Epithelial cell of alveolus of lung (primary cell): Measurements from ENCODE around the gene KRT4. TPM values are rescaled to one million over a fixed set of nuclear protein-coding genes. Genes with fewer than 3 reads are reported as not detected.

Experiments used
- total RNA-seq: library from RNA; depleted of rRNA; stranded (reverse); fragments of >200 nt; gene quantifications from 2 replicates; pipeline ENCODE4 v1.2.1, GENCODE V29; 2015

Gene KRT4
- not detected in 2 replicates for total RNA-seq

GRCh38 chr12:52813885-52814709, at the start of gene KRT4:
KRT4 (minus strand) TSS chr12:52814116; CDS start chr12:52814058, 58 bp downstream.

GRCh38 chr12:52848661-52849255, 34.8 kb upstream of the KRT4 start, which contains the start of gene KRT78:
KRT78 (minus strand) TSS chr12:52848994; CDS start chr12:52848930, 64 bp downstream.

GRCh38 chr12:52833922-52834726, 20.2 kb upstream of the KRT4 start, which contains the start of gene KRT79:
KRT79 (minus strand) TSS chr12:52834311; CDS start chr12:52834260, 51 bp downstream.

GRCh38 chr12:52795694-52796428, 18.1 kb downstream of the KRT4 start, which contains the start of gene KRT3:
KRT3 (minus strand) TSS chr12:52796117; CDS start chr12:52796042, 75 bp downstream.

GRCh38 chr12:52776913-52777395, 37.0 kb downstream of the KRT4 start, which contains the start of gene KRT76:
KRT76 (minus strand) TSS chr12:52777345; CDS start chr12:52777291, 54 bp downstream.

Other genes with a start within 250 kb of the KRT4 start
- gene KRT74, start 240.3 kb downstream of the KRT4 start, total RNA-seq: not detected in 2 replicates
- not detected in 2 replicates for gene KRT72, start 212.7 kb downstream of the KRT4 start, total RNA-seq
- gene KRT73, start 195.6 kb downstream of the KRT4 start, total RNA-seq: not detected in 2 replicates
- not detected in 2 replicates for gene KRT2, start 161.9 kb downstream of the KRT4 start, total RNA-seq
- gene KRT1, start 133.7 kb downstream of the KRT4 start, total RNA-seq: not detected in 2 replicates
- gene KRT77, start 110.6 kb downstream of the KRT4 start, total RNA-seq: not detected in 2 replicates
- not detected in 2 replicates for gene KRT76, start 36.8 kb downstream of the KRT4 start, total RNA-seq
- not detected in 2 replicates for gene KRT3, start 18.0 kb downstream of the KRT4 start, total RNA-seq
- not detected in 2 replicates for gene KRT79, start 20.2 kb upstream of the KRT4 start, total RNA-seq
- gene KRT78, start 34.9 kb upstream of the KRT4 start, total RNA-seq: not detected in 2 replicates
- gene KRT8, start 91.0 kb upstream of the KRT4 start, total RNA-seq: 32.7 and 229 TPM in 2 replicates
- gene KRT18, start 135.0 kb upstream of the KRT4 start, total RNA-seq: 40.2 and 303 TPM in 2 replicates
- gene EIF4B, start 192.3 kb upstream of the KRT4 start, total RNA-seq: 476 and 883 TPM in 2 replicates
- 44.6 and 127 TPM in 2 replicates for gene TNS2, start 235.9 kb upstream of the KRT4 start, total RNA-seq